Thyroid gland (tissue), 4 donors: ENCODE results near the gene CBL.

Experiments
- CTCF ChIP-seq, 6 experiments: fragments of 200-600 bp in 3 of 6; fragments of 450-650 bp in 3 of 6; sonication (generic) in 3 of 6; IDR thresholded peaks; one replicate each; pipeline ENCODE4 v1.5.1; 2016 to 2019; ENCODE audit warnings: antibody characterized with exemption in 6 of 6, mild to moderate bottlenecking in 2 of 6, inconsistent platforms in 1 of 6, moderate library complexity in 1 of 6
- POLR2A ChIP-seq, 2 donors: fragments of 450-650 bp; IDR thresholded peaks; one replicate each; pipeline ENCODE4 v1.6.1; 2017; ENCODE audit warnings: antibody characterized with exemption in 2 of 2, mild to moderate bottlenecking in 2 of 2, moderate library complexity in 1 of 2

- TF ChIP-seq CTCF (IDR thresholded peaks at IDR 0.05) (no peak), POLR2A (IDR thresholded peaks at IDR 0.05) (no peak)
Observed at GRCh38 chr11:119185981-119186634, 20.0 kb upstream of the CBL start.
